Urinary bladder (tissue), 4 donors: ENCODE data around the gene AMY2A. TPM values are rescaled to one million over a fixed set of nuclear protein-coding genes. Genes with fewer than 3 reads are reported as not detected.
"Not testable (repeated sequence)": the region's sequence is repeated elsewhere in the genome, so short reads cannot be mapped to it uniquely, and the experiment has no call there.

Experiments
- DNase-seq: peaks from one replicate; pipeline ENCODE4 v3.0.0-alpha.2; 2015; ENCODE audit errors: extremely low spot score
- H3K27ac ChIP-seq: one replicate; pipeline ENCODE4 v1.5.1; 2013; ENCODE audit warnings: low read depth, mild to moderate bottlenecking, moderate library complexity
- H3K36me3 ChIP-seq: one replicate; pipeline ENCODE4 v1.6.1; 2013; ENCODE audit warnings: mild to moderate bottlenecking, moderate library complexity; ENCODE audit not compliant: insufficient read depth
- H3K4me1 ChIP-seq: one replicate; pipeline ENCODE4 v1.6.1; 2013; ENCODE audit warnings: mild to moderate bottlenecking, moderate library complexity; ENCODE audit not compliant: insufficient read depth
- H3K4me3 ChIP-seq: one replicate; pipeline ENCODE4 v1.5.1; 2013; ENCODE audit warnings: low read depth, low read length
- WGBS: extraction: QIAGEN DNeasy Blood & Tissue Kit; methylation state at CpG from one replicate; pipeline ENCODE4 v1.1.7; 2013; 5-methylcytosine and 5-hydroxymethylcytosine counted together
- polyA plus RNA-seq: library from polyadenylated mRNA; stranded (reverse); fragments of 200-250 nt; gene quantifications from one replicate; pipeline ENCODE4 v1.2.3, GENCODE V29; 2013
- small RNA-seq: library from RNA; depleted of rRNA; stranded (forward); fragments of <200 nt; gene quantifications from one replicate; pipeline ENCODE3, GENCODE V24; 2014
- total RNA-seq: library from RNA; depleted of rRNA; stranded (reverse); fragments of >200 nt; gene quantifications from one replicate; pipeline ENCODE4 v1.2.3, GENCODE V29; 2014
- donor health status: healthy with polysubstance abuse.
- donor health status: healthy.

The AMY2A gene
- total and polyA plus RNA-seq, 2 donors: not detected

- not testable (repeated sequence) for H3K4me1 ChIP-seq, DNase-seq, H3K36me3 ChIP-seq, H3K27ac ChIP-seq, H3K4me3 ChIP-seq
- no CpG with 5 or more reads among the region's 6 CpGs for WGBS
Measured at GRCh38 chr1:103654133-103654532, 36.9 kb downstream of the AMY2A start.

DNA sequence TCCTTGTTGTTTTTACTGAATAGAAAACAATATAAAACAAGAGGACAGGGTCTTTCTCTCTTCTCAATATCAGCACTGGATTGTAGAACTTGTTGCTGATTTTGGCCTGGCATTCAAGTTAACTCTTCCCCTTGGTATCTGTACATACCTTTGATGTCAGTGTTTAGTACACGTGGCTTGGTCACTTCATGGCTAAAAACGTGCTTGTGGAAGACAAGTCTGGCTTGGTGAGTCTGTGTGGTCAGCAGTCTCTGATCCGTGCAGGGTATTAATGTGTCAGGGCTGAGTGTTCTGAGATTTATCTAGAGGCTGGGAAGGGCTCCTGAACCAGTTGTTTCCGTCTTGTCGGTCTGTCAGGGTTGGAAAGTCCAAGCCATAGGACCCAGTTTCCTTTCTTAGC, 38.2 kb downstream of the AMY2A start, which contains the start of gene AMY1A:
Gene AMY1A (plus strand): TSS at position 301 of the 400 bp plus-strand sequence. CDS start 571 bp downstream, outside the sequence.
- H3K36me3 ChIP-seq, H3K4me3 ChIP-seq, DNase-seq, H3K4me1 ChIP-seq, H3K27ac ChIP-seq: not testable (repeated sequence)
- no CpG with 5 or more reads among the region's 5 CpGs for WGBS

Small RNA genes within 50 kb of the gene (small RNA-seq; reads per million reads assigned to genes)
- gene AC105272.1: not detected

Other genes starting within 250 kb of the AMY2A start
- 44.8 TPM for gene RNPC3, start 91.7 kb upstream of the AMY2A start, total RNA-seq
- gene RNPC3, start 91.7 kb upstream of the AMY2A start, polyA plus RNA-seq: 16.0 TPM
- gene AMY2B, start 45.8 kb upstream of the AMY2A start, total RNA-seq: 51.0 TPM
- 11.2 TPM for gene AMY2B, start 45.8 kb upstream of the AMY2A start, polyA plus RNA-seq
- gene AMY1A, start 38.3 kb downstream of the AMY2A start, total RNA-seq: not detected
- not detected for gene AMY1A, start 38.3 kb downstream of the AMY2A start, polyA plus RNA-seq
- not detected for gene AMY1B, start 78.8 kb downstream of the AMY2A start, total RNA-seq
- not detected for gene AMY1B, start 78.8 kb downstream of the AMY2A start, polyA plus RNA-seq
- not detected for gene AMY1C, start 132.5 kb downstream of the AMY2A start, total RNA-seq
- not detected for gene AMY1C, start 132.5 kb downstream of the AMY2A start, polyA plus RNA-seq